A549 treated with GW870086 at 1 μM for 4 hours (cell line): ENCODE measurements around the gene GFM2. TPM values are rescaled to one million over a fixed set of nuclear protein-coding genes. Genes with fewer than 3 reads are reported as not detected.

Experiments used
- total RNA-seq: library from RNA; stranded (reverse); fragments of 200-300 nt; extraction: Qiagen RNA extraction; gene quantifications from 5 replicates; pipeline ENCODE4 v1.2.3, GENCODE V29; 2022; ENCODE audit warnings: low read depth

The GFM2 gene, protein sequence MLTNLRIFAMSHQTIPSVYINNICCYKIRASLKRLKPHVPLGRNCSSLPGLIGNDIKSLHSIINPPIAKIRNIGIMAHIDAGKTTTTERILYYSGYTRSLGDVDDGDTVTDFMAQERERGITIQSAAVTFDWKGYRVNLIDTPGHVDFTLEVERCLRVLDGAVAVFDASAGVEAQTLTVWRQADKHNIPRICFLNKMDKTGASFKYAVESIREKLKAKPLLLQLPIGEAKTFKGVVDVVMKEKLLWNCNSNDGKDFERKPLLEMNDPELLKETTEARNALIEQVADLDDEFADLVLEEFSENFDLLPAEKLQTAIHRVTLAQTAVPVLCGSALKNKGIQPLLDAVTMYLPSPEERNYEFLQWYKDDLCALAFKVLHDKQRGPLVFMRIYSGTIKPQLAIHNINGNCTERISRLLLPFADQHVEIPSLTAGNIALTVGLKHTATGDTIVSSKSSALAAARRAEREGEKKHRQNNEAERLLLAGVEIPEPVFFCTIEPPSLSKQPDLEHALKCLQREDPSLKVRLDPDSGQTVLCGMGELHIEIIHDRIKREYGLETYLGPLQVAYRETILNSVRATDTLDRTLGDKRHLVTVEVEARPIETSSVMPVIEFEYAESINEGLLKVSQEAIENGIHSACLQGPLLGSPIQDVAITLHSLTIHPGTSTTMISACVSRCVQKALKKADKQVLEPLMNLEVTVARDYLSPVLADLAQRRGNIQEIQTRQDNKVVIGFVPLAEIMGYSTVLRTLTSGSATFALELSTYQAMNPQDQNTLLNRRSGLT
- 18.1 to 25.7 TPM (median 23.4 TPM) in 5 replicates for total RNA-seq

DNA sequence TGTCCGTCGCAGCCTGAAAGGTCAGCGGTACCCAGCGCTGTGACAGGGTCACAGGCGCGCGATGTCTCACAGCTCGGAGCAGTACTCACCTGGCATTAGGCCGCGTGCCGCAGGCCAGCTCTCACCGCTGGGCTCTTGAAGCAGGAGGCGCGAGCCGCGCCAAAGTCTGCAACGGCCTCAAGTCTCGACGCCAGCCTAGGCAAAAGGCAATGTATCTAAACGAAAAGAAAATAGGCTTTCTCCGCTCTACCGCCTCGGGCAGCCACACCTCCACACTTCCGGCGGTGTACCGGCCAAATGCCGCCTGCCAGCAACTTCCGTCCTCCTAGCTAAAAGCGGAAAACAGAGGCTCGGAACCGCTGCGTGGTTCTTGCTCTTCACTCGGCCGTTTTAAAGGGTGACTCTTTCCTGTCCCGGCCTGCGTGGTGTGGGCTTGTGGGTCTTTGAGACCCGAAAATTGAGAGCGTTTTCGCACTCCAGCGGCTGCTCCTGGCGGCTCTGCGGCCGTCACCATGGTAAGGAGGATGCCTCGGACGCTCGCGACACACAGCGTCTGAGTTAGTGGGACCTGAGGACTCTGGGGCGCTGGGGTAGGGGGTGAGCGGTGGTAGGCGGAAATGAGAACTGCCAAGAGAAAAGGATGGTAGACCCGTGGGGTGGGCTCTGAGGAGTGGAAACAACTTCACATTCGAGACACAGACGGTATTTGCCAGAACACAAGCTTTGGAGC is at the start of gene GFM2, which contains the start of gene NSA2:
TSS of gene GFM2 (minus strand) at position 269 of the 730 bp plus-strand sequence. CDS start 3,375 bp downstream, outside the sequence.
TSS of gene NSA2 (plus strand) at position 401 of the 730 bp plus-strand sequence. CDS start at position 513, 112 bp downstream.

DNA sequence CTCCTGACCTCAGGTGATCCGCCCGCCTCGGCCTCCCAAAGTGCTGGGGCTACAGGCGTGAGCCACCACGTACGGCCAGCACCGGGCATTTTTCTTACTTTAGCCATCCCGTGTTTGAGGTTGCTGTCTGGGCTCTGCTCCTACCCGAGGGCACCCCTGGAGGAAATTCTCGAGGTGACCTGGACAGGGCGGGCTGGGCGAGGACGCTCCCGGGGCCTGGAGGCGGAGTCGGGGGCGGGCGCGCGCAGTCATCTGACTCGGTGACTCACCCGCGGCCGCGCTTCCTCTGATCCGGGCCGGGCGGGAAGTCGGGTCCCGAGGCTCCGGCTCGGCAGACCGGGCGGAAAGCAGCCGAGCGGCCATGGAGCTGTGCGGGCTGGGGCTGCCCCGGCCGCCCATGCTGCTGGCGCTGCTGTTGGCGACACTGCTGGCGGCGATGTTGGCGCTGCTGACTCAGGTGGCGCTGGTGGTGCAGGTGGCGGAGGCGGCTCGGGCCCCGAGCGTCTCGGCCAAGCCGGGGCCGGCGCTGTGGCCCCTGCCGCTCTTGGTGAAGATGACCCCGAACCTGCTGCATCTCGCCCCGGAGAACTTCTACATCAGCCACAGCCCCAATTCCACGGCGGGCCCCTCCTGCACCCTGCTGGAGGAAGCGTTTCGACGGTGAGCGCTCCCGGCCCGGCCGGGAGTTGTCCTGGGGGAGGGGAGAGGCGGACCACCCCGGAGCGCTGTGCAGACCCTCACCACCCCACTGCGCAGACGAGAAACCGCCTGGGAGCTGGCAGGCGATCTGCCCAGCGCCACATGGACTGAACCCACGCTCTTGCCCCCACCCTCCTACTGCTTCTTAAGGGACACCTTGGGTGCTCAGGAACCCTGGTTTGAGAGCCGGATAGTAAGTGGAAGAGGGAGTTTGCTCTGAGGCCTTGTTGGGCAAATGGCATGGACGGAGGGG is 81.7 kb downstream of the GFM2 start, which contains the start of gene HEXB:
TSS of gene HEXB (plus strand) at position 334 of the 952 bp plus-strand sequence. CDS start at position 362, 28 bp downstream.

Other genes starting within 250 kb of the GFM2 start
- gene ENC1, start 126.4 kb downstream of the GFM2 start, total RNA-seq = 6.1 to 7.1 TPM (median 6.4 TPM) in 5 replicates
- gene HEXB, start 81.9 kb downstream of the GFM2 start, total RNA-seq = 114 to 123 TPM (median 116 TPM) in 5 replicates
- 119 to 141 TPM (median 122 TPM) in 5 replicates for gene NSA2, start 132 bp upstream of the GFM2 start, total RNA-seq
- 3.6 to 7.7 TPM (median 7.2 TPM) in 5 replicates for gene FAM169A, start 99.3 kb upstream of the GFM2 start, total RNA-seq